ENCODE measurements around the gene CAMTA1.

DNA sequence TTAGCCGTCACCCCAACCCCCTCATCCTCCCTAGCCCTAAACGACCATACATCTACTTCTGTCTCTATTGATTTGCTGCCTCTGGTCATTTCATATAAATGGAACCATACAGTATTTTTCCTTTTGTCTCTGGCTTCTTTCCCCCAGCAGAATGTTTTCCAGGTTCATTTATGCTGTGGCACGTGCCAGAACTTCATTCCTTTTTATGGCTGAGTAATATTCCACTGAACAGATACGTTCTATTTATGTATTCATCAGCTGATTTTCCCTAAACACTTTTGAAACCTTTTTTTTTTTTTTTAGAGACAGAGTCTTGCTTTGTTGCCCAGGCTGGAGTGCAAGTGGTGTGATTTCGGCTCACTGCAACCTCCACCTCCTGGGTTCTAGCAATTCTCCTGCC lies 181.1 kb downstream of the CAMTA1 start:
- TF ChIP-seq, protein P1, sequence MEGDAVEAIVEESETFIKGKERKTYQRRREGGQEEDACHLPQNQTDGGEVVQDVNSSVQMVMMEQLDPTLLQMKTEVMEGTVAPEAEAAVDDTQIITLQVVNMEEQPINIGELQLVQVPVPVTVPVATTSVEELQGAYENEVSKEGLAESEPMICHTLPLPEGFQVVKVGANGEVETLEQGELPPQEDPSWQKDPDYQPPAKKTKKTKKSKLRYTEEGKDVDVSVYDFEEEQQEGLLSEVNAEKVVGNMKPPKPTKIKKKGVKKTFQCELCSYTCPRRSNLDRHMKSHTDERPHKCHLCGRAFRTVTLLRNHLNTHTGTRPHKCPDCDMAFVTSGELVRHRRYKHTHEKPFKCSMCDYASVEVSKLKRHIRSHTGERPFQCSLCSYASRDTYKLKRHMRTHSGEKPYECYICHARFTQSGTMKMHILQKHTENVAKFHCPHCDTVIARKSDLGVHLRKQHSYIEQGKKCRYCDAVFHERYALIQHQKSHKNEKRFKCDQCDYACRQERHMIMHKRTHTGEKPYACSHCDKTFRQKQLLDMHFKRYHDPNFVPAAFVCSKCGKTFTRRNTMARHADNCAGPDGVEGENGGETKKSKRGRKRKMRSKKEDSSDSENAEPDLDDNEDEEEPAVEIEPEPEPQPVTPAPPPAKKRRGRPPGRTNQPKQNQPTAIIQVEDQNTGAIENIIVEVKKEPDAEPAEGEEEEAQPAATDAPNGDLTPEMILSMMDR (IDR thresholded peaks at IDR 0.05) = no peak
- no peak for TF ChIP-seq POLR2A (IDR thresholded peaks at IDR 0.05)
